NOMO-1 treated with dmso at 0.1 percent for 144 hours (cell line): ENCODE measurements around the gene RBMS3.
"Not testable (repeated sequence)": the region's sequence is repeated elsewhere in the genome, so short reads cannot be mapped to it uniquely, and the experiment has no call there.

Experiments
- DNase-seq: peaks from one replicate; lab custom pipeline; 2025; ENCODE audit not compliant: unreplicated experiment; lab: John Stamatoyannopoulos, UW

Gene RBMS3

DNA sequence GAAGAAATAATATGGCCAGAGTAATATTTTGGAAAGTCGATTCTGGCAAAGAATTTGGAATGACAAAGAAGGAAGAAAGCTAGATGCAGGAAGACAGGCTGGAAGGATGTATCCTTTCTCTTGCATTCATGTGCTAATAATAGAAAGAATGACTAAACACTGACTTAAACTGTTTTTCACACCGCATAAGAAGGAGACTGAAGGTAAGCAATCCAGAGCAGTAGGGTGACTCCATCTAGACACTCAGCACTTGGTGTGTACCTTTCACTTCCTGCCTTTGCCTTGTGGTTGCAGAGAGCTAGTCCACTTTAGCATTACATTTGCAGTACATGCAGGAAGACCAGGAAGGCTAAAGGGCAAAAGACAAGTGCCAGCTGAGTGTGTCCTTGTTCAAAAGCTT is 234.6 kb downstream of the RBMS3 start:
- peak; percentile 15 for DNase-seq

DNA sequence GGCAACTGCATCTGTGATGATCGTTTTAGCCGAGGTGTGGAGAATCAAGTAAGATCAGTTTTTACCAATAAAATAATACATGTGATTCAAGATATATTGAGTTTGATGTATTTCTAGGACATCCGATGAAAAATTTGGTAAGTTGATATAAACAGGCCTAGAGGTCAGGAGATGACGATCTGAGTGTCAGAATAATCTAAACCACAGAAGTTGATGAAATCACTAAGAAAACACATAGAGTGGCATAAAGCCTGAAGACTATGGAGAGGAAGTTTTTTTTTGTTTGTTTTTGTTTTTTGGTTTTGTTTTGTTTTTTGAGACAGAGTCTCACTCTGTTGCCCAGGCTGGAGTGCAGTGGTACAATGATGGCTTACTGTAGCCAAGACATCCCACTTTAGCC is 235.3 kb downstream of the RBMS3 start:
- no peak for DNase-seq

DNA sequence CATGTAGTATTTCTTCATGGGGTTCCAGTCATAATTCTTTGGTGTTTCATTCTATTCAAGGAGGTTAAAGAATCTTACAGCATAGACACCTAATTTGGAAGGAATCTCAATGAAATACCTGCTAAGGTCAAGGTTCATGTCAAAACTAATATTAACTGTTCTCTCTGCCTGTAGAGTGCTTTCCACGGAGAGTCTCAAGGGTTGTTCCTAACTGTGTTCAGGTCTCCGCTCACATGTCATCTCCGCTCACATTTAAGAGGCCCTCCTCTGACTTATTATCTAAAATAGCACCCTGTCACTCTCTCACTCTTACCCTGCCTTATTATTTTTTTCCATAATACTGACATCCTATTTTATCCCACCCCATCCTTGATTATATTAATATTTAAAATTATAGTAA is 239.9 kb downstream of the RBMS3 start:
- DNase-seq = no peak

GRCh38 chr3:29521293-29521692 is 240.4 kb downstream of the RBMS3 start:
- no peak for DNase-seq

- DNase-seq = no peak
These were observed 240.9 kb downstream of the RBMS3 start for GRCh38 chr3:29521751-29522150.

DNA sequence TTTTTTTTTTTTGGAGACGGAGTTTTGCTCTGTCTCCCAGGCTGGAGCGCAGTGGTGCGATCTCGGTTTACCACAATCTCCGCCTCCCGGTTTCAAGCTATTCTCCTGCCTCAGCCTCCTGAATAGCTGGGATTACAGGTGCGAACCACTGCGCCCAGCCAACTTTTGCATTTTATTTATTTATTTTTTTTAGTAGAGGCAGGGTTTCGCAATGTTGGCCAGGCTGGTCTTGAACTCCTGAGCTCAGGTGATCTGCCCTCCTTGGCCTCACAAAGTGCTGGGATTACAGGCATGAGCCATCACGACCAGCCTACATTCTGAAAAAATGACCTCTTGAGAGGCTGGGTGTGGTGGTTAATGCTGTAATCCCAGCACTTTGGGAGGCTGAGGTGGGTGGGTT is 243.6 kb downstream of the RBMS3 start:
- DNase-seq = not testable (repeated sequence)

- DNase-seq = no peak
These were observed 244.5 kb downstream of the RBMS3 start for GRCh38 chr3:29525254-29525881.

- no peak for DNase-seq
These were observed 246.4 kb downstream of the RBMS3 start for GRCh38 chr3:29527246-29527645.

DNA sequence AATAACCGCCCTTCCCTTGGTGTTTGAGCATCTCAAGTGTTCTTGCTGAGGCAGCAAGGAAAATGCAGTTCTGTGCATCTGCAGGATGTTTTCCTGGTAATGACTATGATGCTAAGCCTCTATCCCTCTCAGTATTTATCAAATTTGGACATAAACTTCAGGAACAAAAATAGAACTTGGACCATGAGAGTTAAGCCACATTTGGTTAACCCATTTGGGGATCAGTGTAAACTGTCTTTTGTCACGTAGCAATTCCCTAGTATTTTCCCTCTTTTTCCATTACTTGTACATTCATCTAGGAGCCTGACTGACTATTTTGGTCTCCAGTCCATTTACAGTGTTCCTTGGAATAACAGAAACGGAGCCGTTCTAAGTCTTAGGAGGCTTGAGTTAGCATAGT is 250.8 kb downstream of the RBMS3 start:
- no peak for DNase-seq

GRCh38 chr3:29532473-29532872 is 251.6 kb downstream of the RBMS3 start:
- no peak for DNase-seq

- DNase-seq = no peak
These were observed 253.1 kb downstream of the RBMS3 start for GRCh38 chr3:29534006-29534405.

DNA sequence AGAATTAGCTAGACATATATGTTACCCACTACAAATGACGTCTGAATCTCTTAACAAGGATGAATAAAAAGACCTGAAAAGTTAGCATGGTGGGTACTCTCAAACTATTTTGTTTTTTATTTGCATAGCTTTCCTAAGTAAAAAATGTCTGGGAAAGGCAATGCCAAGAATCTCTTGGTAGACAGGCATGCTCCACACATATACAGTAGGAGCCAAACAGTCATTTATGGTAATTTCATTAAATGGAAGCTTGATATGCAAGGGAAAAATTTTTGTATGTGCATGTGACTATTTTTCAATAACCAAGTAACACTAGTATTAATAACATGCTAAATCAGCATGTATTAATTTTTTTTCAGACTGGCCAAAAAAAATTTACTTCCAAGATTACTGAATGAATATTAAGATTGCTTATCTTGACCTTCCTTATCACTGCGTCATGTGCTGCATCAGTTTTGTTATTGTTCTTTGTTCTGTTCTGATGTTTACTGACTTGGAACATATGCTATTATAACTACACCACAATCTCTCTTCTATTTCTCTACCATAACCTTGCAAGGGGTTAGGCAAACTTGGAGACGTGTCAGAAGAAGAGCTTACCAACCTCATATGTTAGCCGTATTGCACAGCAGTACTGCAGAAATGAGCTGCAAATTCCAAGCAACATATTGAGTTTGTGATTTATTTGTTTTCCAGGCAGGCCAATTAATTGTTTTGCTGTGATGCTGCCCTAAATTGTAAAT is 255.3 kb downstream of the RBMS3 start:
- no peak for DNase-seq

- DNase-seq = no peak
These were observed 257.2 kb downstream of the RBMS3 start for GRCh38 chr3:29537889-29538609.

GRCh38 chr3:29538610-29538958 is 257.7 kb downstream of the RBMS3 start:
- no peak for DNase-seq

DNA sequence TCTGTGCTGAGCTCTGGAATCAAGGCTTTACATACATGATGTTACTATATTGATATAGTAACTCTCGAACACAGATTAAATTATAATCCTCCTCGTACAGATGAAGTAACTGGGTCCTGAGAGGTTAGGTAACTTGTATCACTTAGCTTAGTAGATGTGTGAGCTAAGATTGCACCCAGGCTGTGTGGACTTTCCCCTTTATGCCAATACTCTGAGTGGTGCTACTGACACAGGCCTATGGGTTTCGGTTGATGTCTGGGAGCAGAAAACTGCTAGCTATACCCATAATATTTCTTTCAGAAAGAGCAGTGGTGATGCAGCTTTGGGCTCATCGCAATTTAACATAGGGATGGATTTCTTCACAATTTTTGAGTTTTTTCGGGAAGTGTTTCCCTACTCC is 259.7 kb downstream of the RBMS3 start:
- no peak for DNase-seq

- DNase-seq = no peak
These were observed 264.0 kb downstream of the RBMS3 start for GRCh38 chr3:29544701-29545363.

- no peak for DNase-seq
These were observed 264.7 kb downstream of the RBMS3 start for GRCh38 chr3:29545615-29546014.

- DNase-seq = no peak
These were observed 271.2 kb downstream of the RBMS3 start for GRCh38 chr3:29552051-29552450.

DNA sequence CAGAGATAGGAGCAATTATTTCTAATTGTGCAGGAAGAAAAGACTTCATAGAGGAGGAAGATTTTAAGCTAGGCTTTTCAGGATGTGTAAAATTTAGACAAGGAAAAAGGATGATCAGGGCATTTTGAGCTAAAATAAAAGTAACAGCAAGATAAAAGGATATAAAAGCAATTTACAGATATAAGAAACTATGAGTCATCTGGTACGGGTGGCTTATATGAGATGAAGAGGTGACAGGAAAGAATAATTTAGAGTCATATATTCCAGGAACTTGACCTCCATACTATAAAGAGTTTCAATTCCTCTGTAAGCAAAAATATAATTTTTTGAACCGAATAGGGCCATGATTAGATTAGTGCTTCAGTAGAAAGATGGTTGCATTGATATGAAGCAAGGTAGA is 273.7 kb downstream of the RBMS3 start:
- DNase-seq = no peak

DNA sequence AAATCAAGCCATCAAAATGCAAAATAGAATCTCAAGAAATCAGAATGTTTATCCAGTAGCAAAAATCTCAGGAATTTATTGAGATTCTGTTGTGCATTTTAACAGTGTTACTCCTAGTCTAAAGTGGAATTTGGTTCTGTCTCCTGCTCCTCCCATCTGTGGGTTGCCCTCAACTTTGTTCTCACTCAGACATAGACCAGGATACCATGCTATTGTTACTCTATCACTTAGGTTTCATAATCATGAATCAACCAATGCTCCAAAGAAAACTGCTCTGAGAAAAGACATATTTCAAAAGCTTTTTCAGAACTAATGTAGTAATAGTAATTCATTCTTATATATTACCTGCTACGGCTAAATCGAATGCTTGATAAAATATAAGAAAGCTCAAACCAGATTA is 274.7 kb downstream of the RBMS3 start:
- no peak for DNase-seq

DNA sequence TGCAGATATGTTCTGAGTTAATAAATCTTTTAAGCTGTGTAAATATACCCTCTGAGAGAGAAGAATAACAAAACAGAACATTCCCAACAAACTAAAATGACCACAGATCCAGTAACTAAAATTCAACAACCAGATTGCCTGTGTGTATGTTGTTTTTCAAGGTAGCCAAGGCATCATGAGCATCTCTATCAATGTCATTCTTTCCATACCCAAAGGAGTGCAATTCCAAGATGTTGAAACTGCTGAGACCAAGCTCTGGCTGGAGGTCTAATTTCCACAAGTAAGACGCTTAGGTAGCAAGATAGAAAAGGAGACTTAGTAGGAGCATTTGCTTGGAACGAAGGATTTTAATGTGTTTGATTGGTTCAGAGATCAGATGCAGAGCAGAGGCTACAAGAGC is 276.3 kb downstream of the RBMS3 start:
- DNase-seq = no peak

DNA sequence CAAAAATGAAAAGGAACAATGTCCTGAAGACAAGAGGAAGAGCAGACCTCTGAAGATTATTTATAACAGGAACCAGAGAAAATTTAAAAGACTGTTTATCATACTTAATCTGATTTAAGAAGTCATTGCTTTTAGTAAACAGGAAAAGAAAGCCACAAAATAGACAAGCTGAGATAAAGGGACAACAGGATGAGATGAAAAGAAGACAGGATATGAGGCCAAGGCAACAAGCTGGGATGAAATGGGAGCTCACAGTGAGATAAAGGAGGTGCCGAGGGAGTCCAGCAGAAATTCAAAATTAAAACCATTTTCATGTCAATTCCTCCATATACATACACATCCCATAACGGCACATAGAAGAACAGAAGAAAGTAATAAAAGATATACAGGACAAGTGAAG is 277.0 kb downstream of the RBMS3 start:
- no peak for DNase-seq
